Keratinocyte (primary cell): ENCODE results near the gene TDRD9.

Experiments used
- EZH2 ChIP-seq: IDR thresholded peaks from one replicate; pipeline ENCODE4 v1.6.1; 2012; ENCODE audit warnings: inconsistent platforms, mild to moderate bottlenecking, low read length, moderate library complexity
- TF ChIP-seq, protein P1 (sequence below), 3 experiments: IDR thresholded peaks in 1 of 3; conservative IDR thresholded peaks in 1 of 3; optimal IDR thresholded peaks in 1 of 3; 2 replicates in 2 of 3; 3 replicates in 1 of 3; pipeline versions ENCODE3 to v1.5.1; 2011; ENCODE audit warnings: low read length in 3 of 3, mild to moderate bottlenecking in 3 of 3, moderate library complexity in 2 of 3, control low read depth in 1 of 3, inconsistent platforms in 1 of 3; ENCODE audit not compliant: insufficient read depth in 2 of 3; ENCODE audit errors: extremely low read depth in 1 of 3

GRCh38 chr14:104066719-104067295, 138.6 kb downstream of the TDRD9 start:
- TF ChIP-seq, protein P1, sequence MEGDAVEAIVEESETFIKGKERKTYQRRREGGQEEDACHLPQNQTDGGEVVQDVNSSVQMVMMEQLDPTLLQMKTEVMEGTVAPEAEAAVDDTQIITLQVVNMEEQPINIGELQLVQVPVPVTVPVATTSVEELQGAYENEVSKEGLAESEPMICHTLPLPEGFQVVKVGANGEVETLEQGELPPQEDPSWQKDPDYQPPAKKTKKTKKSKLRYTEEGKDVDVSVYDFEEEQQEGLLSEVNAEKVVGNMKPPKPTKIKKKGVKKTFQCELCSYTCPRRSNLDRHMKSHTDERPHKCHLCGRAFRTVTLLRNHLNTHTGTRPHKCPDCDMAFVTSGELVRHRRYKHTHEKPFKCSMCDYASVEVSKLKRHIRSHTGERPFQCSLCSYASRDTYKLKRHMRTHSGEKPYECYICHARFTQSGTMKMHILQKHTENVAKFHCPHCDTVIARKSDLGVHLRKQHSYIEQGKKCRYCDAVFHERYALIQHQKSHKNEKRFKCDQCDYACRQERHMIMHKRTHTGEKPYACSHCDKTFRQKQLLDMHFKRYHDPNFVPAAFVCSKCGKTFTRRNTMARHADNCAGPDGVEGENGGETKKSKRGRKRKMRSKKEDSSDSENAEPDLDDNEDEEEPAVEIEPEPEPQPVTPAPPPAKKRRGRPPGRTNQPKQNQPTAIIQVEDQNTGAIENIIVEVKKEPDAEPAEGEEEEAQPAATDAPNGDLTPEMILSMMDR (optimal IDR thresholded peaks at IDR 0.05 in 1 of 3, IDR thresholded peaks at IDR 0.05 in 1 of 3, conservative IDR thresholded peaks at IDR 0.05 in 1 of 3; ENCODE audit: extremely low read depth in 1 of 3, insufficient read depth in 2 of 3, low read length in 3 of 3) = no peak
- no peak for TF ChIP-seq EZH2
